HG03520 (cell line): Measurements from ENCODE around the gene PDE4D.
"Not testable (repeated sequence)": the region's sequence is repeated elsewhere in the genome, so short reads cannot be mapped to it uniquely, and the experiment has no call there.

Experiments
- ATAC-seq: cut with Tn5 transposase; IDR thresholded peaks from one replicate; pipeline ENCODE4 v1.9.1; 2021; ENCODE audit warnings: mild to moderate bottlenecking, moderate library complexity; ENCODE audit not compliant: unreplicated experiment

PDE4D gene

GRCh38 chr5:59391576-59391975 is 501.9 kb downstream of the PDE4D start:
- ATAC-seq = no peak

- no peak for ATAC-seq
Observed at GRCh38 chr5:59390989-59391388, 502.5 kb downstream of the PDE4D start.

DNA sequence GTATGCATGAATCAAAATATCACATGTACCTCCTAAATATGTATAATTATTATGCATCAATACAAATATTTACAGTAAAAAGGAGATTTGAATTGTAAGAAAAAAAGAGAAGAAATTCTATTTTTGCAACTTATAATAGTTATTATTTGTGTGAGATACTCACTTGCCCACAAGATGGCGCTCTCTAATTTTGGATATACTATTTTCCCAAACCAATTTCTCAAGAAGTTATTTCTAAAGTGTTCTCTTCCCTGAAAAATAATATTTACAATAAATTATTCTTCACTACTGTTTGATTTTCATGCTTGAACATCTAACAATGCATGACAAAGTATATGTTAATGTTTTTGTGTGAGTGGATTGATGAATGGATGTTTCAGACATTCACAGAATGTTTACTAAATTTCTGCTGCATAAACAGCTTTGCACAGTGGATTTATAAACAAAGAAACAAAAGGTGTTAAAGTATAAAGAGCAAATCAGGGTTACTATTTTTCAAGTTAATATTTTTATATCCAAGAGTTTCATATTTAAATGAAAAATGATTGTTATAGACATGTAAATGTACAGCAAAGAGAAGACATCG is 503.4 kb downstream of the PDE4D start:
- ATAC-seq = no peak

GRCh38 chr5:59387127-59387526 is 506.4 kb downstream of the PDE4D start:
- no peak for ATAC-seq

DNA sequence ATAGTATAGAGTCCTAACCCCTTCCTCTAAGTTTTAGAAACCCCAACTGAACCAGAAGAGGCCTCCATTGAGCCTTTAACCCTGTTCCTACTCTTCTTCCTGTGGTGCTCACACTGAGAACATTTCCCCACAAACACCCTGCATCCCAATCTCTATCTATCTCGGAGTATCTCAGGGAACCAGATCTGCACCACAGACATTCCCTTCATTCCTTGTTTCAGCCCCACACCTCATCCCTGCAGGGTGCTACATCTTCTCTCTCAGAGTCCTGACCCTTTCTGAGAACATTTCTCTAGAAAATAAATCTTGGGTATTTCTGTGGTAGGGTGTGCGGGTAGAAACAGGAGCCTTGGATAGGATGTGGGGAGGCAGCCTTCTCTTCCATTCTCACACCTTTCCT is 507.8 kb downstream of the PDE4D start:
- ATAC-seq = no peak

GRCh38 chr5:59380350-59380951 is 513.1 kb downstream of the PDE4D start:
- ATAC-seq = peak; percentile 99

DNA sequence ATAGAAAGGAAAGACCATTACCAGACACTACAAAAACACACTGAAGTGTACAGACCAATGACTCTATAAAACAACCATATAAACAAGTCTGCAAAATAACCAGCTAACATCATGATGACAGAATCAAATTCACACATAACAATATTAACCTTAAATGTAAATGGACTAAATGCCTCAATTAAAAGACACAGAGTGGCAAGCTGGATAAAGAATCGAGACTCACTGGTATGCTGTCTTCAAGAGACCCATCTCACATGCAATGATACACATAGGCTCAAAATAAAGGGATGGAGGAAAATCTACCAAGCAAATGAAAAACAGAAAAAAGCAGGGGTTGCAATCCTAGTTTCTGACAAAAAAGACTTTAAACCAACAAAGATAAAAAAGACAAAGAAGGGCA is 519.5 kb downstream of the PDE4D start:
- ATAC-seq = not testable (repeated sequence)

GRCh38 chr5:59371525-59372127 is 521.9 kb downstream of the PDE4D start:
- no peak for ATAC-seq

GRCh38 chr5:59368951-59369350 is 524.6 kb downstream of the PDE4D start:
- ATAC-seq = no peak

GRCh38 chr5:59367791-59368394 is 525.6 kb downstream of the PDE4D start:
- no peak for ATAC-seq

- no peak for ATAC-seq
Observed at GRCh38 chr5:59366784-59367183, 526.7 kb downstream of the PDE4D start.

DNA sequence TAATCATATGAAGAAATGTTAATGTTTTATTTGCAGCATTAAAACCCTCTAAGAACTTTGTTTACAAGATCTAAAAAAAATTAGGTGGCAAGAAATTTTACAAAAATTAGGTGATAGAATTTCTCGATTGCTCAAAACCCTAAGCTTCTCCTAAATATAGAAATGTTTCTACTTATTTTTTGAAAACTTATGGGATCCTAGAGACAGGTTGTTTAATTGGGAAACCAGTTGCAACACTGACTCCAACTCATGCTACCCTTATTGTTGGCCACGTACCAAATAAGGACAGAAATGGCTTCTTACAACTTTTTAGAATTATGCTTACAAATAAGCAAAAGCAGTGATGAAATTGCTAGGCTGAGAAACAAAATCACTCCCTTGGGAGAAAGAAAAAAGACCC is 531.1 kb downstream of the PDE4D start:
- no peak for ATAC-seq

DNA sequence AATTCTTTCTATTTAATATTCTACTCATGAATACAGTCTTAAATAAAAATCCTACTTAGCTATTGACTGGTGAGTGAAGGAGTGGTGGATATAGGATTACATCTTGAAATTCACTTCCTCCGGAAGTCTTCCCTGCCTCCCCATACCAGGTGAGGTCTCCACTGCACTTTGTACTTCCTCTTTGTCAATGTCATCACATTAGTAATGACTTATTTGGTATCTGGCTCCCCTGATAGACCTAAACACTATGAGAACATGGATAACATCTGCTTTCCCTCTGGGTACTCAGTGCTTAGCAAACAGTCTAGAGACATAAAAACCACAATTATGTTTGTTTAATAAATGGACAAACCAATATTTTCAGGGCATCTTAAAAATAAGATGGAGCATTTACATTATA is 532.1 kb downstream of the PDE4D start:
- ATAC-seq = no peak

GRCh38 chr5:59360130-59360555 is 533.4 kb downstream of the PDE4D start:
- ATAC-seq = no peak

DNA sequence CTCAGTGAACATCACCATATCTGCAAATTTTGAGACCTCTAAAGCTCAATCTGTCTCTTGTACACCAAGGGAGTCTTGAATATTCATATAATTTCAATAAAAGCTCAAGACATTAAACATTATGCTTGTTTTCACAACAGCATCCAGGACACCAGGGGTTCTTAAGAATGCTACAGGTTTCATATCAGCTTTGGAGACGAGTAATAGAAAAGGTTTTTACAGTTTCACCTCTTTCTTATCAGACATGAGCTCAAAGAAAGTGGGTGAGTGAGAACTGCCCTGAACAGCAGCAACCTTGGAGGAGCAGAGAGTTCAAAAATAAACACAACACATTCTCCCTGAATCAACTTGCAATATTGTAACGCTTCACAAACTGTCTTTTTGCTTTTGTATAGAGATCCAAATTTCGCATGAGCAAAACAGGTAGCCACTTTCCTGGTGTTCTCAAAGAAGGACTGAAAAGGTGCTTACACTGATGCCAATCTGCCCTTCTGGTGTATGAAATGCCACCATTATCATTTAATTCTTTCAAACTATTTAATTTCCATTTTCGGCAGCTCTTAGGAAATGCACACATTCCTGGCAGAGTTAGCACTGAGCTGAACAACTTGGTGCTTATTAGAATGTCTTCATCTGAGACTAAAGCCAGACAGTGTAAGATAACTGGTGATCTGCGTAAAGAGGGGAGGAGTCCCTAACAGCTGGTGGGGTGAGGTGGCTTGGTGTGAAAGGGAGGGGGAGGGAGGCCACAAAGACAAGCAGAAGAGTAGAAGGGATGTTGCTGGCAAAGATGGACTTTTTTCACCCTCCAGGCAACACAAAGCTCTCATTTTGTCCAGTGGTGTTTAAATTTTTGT is 535.3 kb downstream of the PDE4D start:
- no peak for ATAC-seq

GRCh38 chr5:59357381-59357977 is 536.0 kb downstream of the PDE4D start:
- ATAC-seq = no peak

DNA sequence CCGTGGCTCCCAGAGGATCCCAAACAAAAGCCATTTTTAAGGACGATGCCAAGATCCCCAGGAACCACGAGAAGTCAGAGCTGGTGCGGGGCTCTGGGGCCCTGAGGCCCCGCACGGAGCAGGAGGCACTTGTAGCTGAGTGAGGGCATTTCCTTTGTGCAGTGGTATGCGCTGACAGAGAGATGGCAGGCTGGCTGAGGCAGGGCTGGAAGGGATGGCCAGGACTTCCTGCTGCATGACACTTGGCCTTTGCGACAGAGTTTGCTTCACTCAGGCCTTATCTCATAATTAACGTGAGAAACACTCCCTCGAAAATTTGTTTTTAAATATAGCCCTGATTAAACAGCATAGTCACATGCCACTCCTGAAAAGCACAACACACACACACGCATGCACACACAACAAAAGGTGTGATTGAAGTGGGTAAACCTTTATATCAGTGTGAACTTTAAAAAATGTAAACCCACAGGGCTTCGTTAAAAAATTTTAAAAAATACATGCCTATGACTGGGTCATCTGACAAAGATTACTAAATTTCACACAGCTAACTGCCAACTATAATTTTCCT is 536.6 kb downstream of the PDE4D start:
- no peak for ATAC-seq

DNA sequence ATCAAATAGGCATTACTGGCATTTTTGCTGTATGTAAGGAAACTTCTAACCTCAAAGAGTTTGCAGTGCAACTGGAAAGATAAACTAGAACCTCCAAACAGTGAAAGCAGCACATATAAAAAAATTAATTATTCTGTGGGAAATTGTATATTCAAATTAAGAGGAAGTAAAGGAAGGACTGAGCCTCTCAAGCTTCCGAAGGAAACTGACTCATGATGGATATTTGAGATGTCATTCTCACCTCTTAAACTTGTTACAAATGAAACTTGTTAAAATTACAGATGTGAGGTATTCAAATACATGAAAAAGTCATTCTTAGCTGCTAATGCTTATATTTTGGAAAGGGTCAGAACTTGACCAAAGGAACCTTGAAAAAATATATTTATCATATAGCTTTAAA is 538.7 kb downstream of the PDE4D start:
- no peak for ATAC-seq

- no peak for ATAC-seq
Observed at GRCh38 chr5:59354274-59354673, 539.3 kb downstream of the PDE4D start.

DNA sequence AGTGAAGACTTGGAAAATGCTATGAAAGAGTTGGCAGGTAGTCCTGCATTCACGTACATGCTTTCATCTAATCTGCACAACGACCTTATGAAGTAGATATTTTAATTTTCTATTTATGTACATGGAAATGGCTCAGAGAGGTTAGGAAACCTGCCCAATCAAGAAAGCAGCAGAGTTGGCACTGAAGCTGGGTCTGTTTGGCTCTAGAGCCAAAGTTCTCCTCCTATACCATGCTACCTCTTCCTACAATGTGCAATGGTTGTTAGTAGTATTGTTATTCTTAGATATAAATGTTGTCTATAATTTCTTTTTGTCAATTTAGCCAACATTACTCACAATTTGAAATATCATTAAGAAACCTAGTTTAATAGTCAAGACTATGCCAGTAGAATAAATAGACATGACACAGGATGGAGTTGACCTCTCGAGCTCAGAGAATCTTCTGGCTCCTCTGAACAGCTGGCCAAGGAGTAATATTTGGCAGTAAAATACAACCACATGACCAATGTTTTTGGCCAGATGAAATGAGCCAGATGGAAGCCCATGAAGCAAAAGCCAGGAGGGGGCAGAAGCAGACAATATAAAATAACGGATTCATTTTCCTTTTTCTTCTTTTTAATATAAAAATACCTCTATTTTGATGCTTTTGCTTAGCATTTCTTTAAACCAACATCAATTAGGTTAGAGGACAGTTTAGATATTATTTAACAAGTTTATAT is 542.3 kb downstream of the PDE4D start:
- no peak for ATAC-seq
